ENCODE results near the gene AMOTL1. TPM values are rescaled to one million over a fixed set of nuclear protein-coding genes. Genes with fewer than 3 reads are reported as not detected.

AMOTL1 gene
- total RNA-seq (2014; rRNA removed; shearing (Covaris generic)), result 28.6 and 30.7 TPM in 2 replicates
- polyA plus RNA-seq (2015; cell fraction: cytosol; rRNA removed), result 19.5 and 23.6 TPM in 2 replicates
- polyA plus RNA-seq (2015; cell fraction: nucleus; rRNA removed), result 47.1 and 48.9 TPM in 2 replicates

GRCh38 chr11:94767701-94768601 is at the start of gene AMOTL1:
Gene AMOTL1, plus strand, starts transcription at chr11:94768356. Its CDS starts 156 bp downstream, at chr11:94768512.
- DNase-seq (ENCODE audit: low read depth), result peak; percentile 94

GRCh38 chr11:94719876-94720275 is 48.3 kb upstream of the AMOTL1 start:
- no peak for DNase-seq (ENCODE audit: low read depth)

GRCh38 chr11:94721565-94722292 is 46.4 kb upstream of the AMOTL1 start:
- no peak for DNase-seq (ENCODE audit: low read depth)

- peak; percentile 43 for DNase-seq (ENCODE audit: low read depth)
These were observed 45.4 kb upstream of the AMOTL1 start for GRCh38 chr11:94722735-94723134.

- no peak for DNase-seq (ENCODE audit: low read depth)
These were observed 43.1 kb upstream of the AMOTL1 start for GRCh38 chr11:94725097-94725496.

- no peak for DNase-seq (ENCODE audit: low read depth)
These were observed 40.3 kb upstream of the AMOTL1 start for GRCh38 chr11:94727819-94728218.

GRCh38 chr11:94728541-94728940 is 39.6 kb upstream of the AMOTL1 start:
- DNase-seq (ENCODE audit: low read depth), result peak; percentile 39

GRCh38 chr11:94728966-94729751 is 39.0 kb upstream of the AMOTL1 start:
- DNase-seq (ENCODE audit: low read depth), result no peak

GRCh38 chr11:94730153-94730552 is 38.0 kb upstream of the AMOTL1 start:
- DNase-seq (ENCODE audit: low read depth), result peak; percentile 47

- peak; percentile 91 for DNase-seq (ENCODE audit: low read depth)
These were observed 36.1 kb upstream of the AMOTL1 start for GRCh38 chr11:94731880-94732601.

GRCh38 chr11:94732617-94733281 is 35.4 kb upstream of the AMOTL1 start:
- DNase-seq (ENCODE audit: low read depth), result peak; percentile 97

GRCh38 chr11:94734563-94735275 is 33.4 kb upstream of the AMOTL1 start:
- DNase-seq (ENCODE audit: low read depth), result peak; percentile 69

GRCh38 chr11:94735907-94736306 is 32.2 kb upstream of the AMOTL1 start:
- DNase-seq (ENCODE audit: low read depth), result no peak

- peak; percentile 64 for DNase-seq (ENCODE audit: low read depth)
These were observed 31.0 kb upstream of the AMOTL1 start for GRCh38 chr11:94737171-94737611.

GRCh38 chr11:94738746-94739145 is 29.4 kb upstream of the AMOTL1 start:
- no peak for DNase-seq (ENCODE audit: low read depth)

GRCh38 chr11:94739331-94739730 is 28.8 kb upstream of the AMOTL1 start:
- no peak for DNase-seq (ENCODE audit: low read depth)

GRCh38 chr11:94740083-94741021 is 27.8 kb upstream of the AMOTL1 start:
- DNase-seq (ENCODE audit: low read depth), result no peak

GRCh38 chr11:94741022-94741679 is 27.0 kb upstream of the AMOTL1 start:
- DNase-seq (ENCODE audit: low read depth), result peak; percentile 66
